ENCODE results near the gene AGFG1.

Gene AGFG1

GRCh38 chr2:227461811-227462461 is 10.0 kb upstream of the AGFG1 start:
- DNase-seq (ENCODE audit: low read depth, low spot score): no peak

- no peak for DNase-seq (ENCODE audit: low read depth, low spot score)
Measured at GRCh38 chr2:227462462-227462951, 9.4 kb upstream of the AGFG1 start.

GRCh38 chr2:227462972-227463931 is 8.7 kb upstream of the AGFG1 start:
- DNase-seq (ENCODE audit: low read depth, low spot score): no peak

- no peak for DNase-seq (ENCODE audit: low read depth, low spot score)
Measured at GRCh38 chr2:227464361-227464760, 7.6 kb upstream of the AGFG1 start.

GRCh38 chr2:227464851-227465250 is 7.1 kb upstream of the AGFG1 start:
- no peak for DNase-seq (ENCODE audit: low read depth, low spot score)

GRCh38 chr2:227466887-227467600 is 4.9 kb upstream of the AGFG1 start:
- no peak for DNase-seq (ENCODE audit: low read depth, low spot score)

- DNase-seq (ENCODE audit: low read depth, low spot score): no peak
Measured at GRCh38 chr2:227471412-227471811, 544 bp upstream of the AGFG1 start.

- DNase-seq (ENCODE audit: low read depth, low spot score): no peak
Measured at GRCh38 chr2:227472265-227473121, 537 bp downstream of the AGFG1 start.

- DNase-seq (ENCODE audit: low read depth, low spot score): no peak
Measured at GRCh38 chr2:227473122-227473461, 1.1 kb downstream of the AGFG1 start.

GRCh38 chr2:227473806-227474205 is 1.9 kb downstream of the AGFG1 start:
- no peak for DNase-seq (ENCODE audit: low read depth, low spot score)

GRCh38 chr2:227474410-227474809 is 2.5 kb downstream of the AGFG1 start:
- no peak for DNase-seq (ENCODE audit: low read depth, low spot score)

- no peak for DNase-seq (ENCODE audit: low read depth, low spot score)
Measured at GRCh38 chr2:227477291-227477690, 5.3 kb downstream of the AGFG1 start.

GRCh38 chr2:227479865-227480475 is 8.0 kb downstream of the AGFG1 start:
- no peak for DNase-seq (ENCODE audit: low read depth, low spot score)

- DNase-seq (ENCODE audit: low read depth, low spot score): no peak
Measured at GRCh38 chr2:227480528-227480927, 8.6 kb downstream of the AGFG1 start.

- DNase-seq (ENCODE audit: low read depth, low spot score): no peak
Measured at GRCh38 chr2:227482638-227483340, 10.8 kb downstream of the AGFG1 start.

- no peak for DNase-seq (ENCODE audit: low read depth, low spot score)
Measured at GRCh38 chr2:227485429-227485828, 13.5 kb downstream of the AGFG1 start.

GRCh38 chr2:227486688-227487087 is 14.7 kb downstream of the AGFG1 start:
- no peak for DNase-seq (ENCODE audit: low read depth, low spot score)

- DNase-seq (ENCODE audit: low read depth, low spot score): no peak
Measured at GRCh38 chr2:227488045-227488444, 16.1 kb downstream of the AGFG1 start.

GRCh38 chr2:227491386-227491785 is 19.4 kb downstream of the AGFG1 start:
- DNase-seq (ENCODE audit: low read depth, low spot score): no peak

- DNase-seq (ENCODE audit: low read depth, low spot score): no peak
Measured at GRCh38 chr2:227493524-227493923, 21.6 kb downstream of the AGFG1 start.
